ENCODE results near the gene GABRG2.

GABRG2 gene

DNA sequence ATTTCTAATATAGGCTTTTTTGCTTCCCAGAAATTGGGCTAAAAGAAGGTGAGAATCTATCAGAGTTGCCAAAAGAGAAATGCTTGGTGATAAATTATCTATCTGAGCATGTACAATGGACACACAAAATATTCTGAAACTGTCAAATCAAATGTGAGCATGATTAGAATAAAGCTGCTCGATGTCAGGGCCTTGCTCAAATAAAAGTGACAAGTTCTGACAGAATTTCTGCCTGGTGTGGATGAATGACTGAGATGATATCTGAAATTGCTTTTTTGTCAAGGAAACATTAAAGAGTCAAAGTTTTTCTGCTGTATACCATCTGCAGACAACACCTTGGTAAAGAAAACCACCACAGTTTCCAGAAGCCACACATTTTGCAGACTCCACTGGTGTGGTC lies 128.8 kb downstream of the GABRG2 start:
- no peak for DNase-seq

DNA sequence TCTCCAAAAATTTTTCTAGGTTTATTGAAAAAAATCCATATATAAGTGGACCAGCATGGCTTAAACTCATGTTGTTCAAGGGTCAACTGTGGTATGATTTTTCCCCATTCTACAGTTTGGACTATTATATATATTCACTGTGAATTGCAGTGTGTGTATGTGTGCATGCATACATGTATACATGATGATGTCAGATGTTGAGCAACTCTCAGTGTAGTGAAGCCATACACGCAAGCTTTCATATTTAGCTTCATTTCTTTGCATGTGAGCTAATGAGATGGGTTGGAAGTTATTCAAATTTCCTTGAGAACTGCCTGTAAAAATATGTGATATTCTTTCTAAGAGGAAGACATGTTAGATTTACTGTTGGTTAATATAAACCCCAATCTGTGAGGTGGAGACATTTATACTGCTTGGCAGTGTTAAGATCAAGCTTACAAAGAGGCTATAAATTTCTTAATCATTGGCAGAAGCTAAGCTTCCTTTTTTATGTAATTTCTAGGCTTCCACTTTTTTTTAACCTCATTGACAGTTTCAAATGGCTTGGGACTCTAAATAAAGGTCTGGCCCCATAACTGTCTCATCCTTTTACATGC lies 134.8 kb downstream of the GABRG2 start:
- no peak for DNase-seq

Measured in NCI-H1417 treated with DMSO at 0.1 percent for 48 hours (cell line).